ENCODE results near the gene LRMDA. TPM values are rescaled to one million over a fixed set of nuclear protein-coding genes. Genes with fewer than 3 reads are reported as not detected.

The LRMDA gene
- total RNA-seq, 1 donor from 2014 or later, result 29.9 TPM

DNA sequence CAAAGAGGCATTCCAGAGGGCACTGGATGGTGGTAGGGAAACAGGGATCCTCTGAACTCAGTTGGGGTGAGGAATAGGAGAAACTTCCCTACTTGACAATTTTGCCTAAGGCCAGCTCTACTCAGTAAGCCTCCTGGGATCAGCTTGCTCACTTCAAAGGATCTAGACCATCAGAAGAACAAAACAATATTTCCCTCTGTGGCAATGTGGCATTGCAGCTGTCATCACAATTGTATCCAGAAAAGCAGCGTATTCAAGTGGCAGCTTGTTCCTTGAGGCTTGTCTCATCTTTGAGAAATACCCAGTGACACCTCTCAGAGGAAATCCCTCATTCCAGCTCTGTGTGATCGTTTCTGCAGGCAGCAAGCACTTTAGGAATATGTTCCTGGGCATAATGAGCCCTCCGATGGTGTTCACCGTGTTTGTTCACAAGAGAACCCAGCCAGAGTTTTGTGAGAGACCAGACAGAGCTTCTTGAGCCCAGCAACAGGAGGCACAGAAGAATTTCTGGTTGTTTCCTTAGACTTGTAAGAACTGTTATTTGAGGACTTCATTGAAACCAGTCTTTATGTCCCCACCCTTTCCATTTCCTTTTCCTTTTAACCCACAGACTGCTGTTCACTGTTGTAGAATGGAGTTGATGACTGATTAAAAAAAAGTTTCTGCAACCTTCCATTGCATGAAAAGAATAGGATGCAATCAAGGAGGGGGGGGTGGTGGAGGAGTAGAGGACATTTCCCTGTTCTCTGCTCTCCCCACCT, 747.3 kb downstream of the LRMDA start:
- DNase-seq, result no peak
- H3K4me3 ChIP-seq, result no peak overlapping the region
- H3K9me3 ChIP-seq, result no peaks in the 10 kb centered on the region
- H3K36me3 ChIP-seq, result no peaks in the 10 kb centered on the region
- TF ChIP-seq, protein P1, sequence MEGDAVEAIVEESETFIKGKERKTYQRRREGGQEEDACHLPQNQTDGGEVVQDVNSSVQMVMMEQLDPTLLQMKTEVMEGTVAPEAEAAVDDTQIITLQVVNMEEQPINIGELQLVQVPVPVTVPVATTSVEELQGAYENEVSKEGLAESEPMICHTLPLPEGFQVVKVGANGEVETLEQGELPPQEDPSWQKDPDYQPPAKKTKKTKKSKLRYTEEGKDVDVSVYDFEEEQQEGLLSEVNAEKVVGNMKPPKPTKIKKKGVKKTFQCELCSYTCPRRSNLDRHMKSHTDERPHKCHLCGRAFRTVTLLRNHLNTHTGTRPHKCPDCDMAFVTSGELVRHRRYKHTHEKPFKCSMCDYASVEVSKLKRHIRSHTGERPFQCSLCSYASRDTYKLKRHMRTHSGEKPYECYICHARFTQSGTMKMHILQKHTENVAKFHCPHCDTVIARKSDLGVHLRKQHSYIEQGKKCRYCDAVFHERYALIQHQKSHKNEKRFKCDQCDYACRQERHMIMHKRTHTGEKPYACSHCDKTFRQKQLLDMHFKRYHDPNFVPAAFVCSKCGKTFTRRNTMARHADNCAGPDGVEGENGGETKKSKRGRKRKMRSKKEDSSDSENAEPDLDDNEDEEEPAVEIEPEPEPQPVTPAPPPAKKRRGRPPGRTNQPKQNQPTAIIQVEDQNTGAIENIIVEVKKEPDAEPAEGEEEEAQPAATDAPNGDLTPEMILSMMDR (IDR thresholded peaks at IDR 0.05), result no peak
- no peaks in the 10 kb centered on the region for H3K4me1 ChIP-seq
- no peaks in the 10 kb centered on the region for H3K27me3 ChIP-seq (ENCODE audit: low read depth)
- H3K27ac ChIP-seq, result no peak overlapping the region
- intact Hi-C loops (cut with DNase I), result no loop called here
- no peak for ATAC-seq

DNA sequence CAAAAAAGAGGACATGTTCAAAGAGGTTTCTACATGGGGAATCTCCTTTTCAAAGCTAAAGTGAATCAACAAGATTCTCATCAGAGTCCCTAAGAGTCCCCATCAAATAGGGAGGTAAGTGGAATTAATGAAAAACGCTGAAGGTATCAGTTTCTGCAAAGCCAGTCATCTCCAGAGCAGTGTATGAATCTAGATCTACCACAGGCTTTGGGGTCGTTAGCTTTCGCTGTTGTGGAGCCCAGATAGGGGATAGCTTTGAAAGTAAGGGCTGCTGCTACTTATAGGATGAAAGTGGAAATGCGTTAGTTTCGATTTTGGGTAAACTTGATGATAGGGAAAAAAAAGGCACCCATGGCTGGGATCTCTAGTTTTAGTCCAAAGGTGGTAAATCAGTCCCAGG, 748.4 kb downstream of the LRMDA start:
- TF ChIP-seq, protein P1 (IDR thresholded peaks at IDR 0.05), result no peak
- ATAC-seq (no peak), DNase-seq (no peak)
- no peaks in the 10 kb centered on the region for H3K27me3 ChIP-seq (ENCODE audit: low read depth)
- intact Hi-C loops (cut with DNase I), result no loop called here
- H3K9me3 ChIP-seq, result no peaks in the 10 kb centered on the region
- no peaks in the 10 kb centered on the region for H3K4me1 ChIP-seq
- no peak overlapping the region for H3K27ac ChIP-seq
- no peaks in the 10 kb centered on the region for H3K36me3 ChIP-seq
- H3K4me3 ChIP-seq, result no peak overlapping the region

DNA sequence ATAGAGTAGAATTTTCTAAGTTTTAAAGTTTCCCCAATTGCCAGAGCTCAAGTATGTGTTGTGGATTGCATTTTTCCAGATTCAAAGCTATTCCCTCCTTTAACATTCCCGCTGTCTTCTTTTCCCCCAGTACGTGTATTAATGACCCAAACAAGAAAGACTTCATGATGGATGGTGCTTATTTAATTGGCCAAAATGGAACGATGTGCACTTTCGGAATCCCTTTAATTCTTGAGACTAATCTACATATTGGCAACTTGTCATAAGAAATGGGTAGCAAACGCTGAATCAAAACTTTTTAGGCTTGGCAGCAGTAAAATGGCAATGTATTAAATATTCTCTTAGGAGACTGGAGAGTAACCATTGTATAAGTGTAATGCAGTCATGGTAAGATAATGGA, 753.2 kb downstream of the LRMDA start:
- Histone ChIP-seq H3K36me3 (no peaks in the 10 kb centered on the region), H3K4me3 (no peak overlapping the region), H3K27me3 (ENCODE audit: low read depth) (no peaks in the 10 kb centered on the region), H3K9me3 (no peaks in the 10 kb centered on the region), H3K27ac (no peak overlapping the region), H3K4me1 (no peaks in the 10 kb centered on the region)
- DNase-seq (no peak), ATAC-seq (no peak)
- TF ChIP-seq, protein P1 (IDR thresholded peaks at IDR 0.05), result no peak
- intact Hi-C loops (cut with DNase I), result no loop called here

DNA sequence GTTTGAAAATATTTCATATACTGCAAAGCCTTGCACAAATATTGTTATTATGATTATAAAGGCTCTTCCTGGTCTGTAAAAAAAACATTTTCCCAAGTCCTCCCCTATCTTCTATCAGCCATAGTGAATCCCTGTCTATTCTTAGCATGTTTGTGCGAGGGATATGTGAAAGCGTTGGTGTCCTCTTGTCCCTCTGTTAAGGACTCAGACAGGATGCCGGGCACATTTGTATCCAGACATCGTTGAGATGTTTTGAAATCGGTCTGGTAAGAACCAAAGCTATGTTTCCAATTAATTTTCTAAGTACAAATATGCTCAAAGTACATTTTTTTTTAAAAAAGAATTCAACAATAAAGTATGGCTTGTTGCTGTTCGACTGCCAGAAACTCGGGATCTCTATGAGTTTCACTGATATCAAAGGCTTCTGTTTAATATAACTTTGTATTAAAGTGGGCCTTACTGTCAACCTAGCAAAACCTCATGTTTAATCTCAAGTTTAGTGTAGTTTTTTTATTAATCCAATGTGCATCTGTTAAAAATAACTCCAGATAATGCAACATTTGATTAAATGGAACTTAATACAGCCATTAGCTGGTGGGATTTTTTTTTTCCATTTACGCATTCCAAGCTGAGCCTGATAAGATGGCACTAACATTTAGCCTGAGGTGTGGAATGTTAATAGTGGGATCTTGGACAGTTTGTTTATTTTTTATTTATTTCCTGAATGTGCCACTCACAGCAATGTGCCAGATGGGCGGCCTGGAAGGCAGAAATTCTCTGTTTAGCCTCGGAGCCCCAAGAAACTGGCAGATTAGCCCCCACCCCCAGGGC, 754.3 kb downstream of the LRMDA start:
- no peaks in the 10 kb centered on the region for H3K36me3 ChIP-seq
- H3K4me3 ChIP-seq, result no peak overlapping the region
- DNase-seq (no peak), ATAC-seq (no peak)
- intact Hi-C loops (cut with DNase I), result no loop called here
- H3K9me3 ChIP-seq, result no peaks in the 10 kb centered on the region
- TF ChIP-seq, protein P1 (IDR thresholded peaks at IDR 0.05), result no peak
- H3K27ac ChIP-seq, result no peak overlapping the region
- H3K27me3 ChIP-seq (ENCODE audit: low read depth), result no peaks in the 10 kb centered on the region
- no peaks in the 10 kb centered on the region for H3K4me1 ChIP-seq

DNA sequence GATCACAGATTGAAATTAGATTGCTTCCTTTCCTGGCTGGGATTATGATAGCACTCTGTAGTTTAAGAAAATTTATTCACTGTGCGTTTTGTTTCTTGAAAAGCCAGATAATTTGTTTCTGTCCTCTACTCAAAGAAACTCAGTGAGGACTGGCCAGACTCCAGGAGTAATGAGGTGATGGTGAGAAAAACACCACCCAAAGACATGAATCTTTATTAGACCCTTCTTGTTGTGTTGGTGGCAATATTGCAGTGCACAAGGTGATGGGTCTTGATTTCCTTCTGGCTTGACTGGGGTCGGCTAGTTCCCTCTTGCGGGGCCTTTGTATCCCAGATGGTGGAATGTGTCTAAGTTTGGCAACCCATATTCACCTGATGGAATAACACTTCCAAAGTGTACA, 756.8 kb downstream of the LRMDA start:
- no peak overlapping the region for H3K27ac ChIP-seq
- TF ChIP-seq, protein P1 (IDR thresholded peaks at IDR 0.05), result no peak

More for the DNA sequence above, 756.8 kb downstream of the LRMDA start:
- intact Hi-C loops (cut with DNase I), result no loop called here
- Histone ChIP-seq H3K27me3 (ENCODE audit: low read depth) (no peaks in the 10 kb centered on the region), H3K4me1 (no peaks in the 10 kb centered on the region), H3K36me3 (no peaks in the 10 kb centered on the region), H3K9me3 (no peaks in the 10 kb centered on the region), H3K4me3 (no peak overlapping the region)
- ATAC-seq, result no peak
- DNase-seq, result no peak
